ENCODE measurements around the gene SLC11A1.
A peak's percentile ranks its signal among the peaks of the same experiment; 100 is the strongest.

SLC11A1 gene

DNA sequence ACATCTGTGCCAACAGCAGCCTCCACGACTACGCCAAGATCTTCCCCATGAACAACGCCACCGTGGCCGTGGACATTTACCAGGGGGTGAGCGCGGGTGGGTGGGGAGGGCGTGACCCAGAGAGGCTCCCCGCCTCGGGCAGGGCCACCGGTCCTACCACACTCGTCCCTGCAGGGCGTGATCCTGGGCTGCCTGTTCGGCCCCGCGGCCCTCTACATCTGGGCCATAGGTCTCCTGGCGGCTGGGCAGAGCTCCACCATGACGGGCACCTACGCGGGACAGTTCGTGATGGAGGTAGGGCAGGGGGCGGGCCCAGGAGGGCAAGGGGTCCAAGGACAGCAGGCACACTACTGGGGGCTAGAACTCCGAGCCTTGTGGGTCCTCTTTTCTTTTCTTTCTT is 9.1 kb downstream of the SLC11A1 start:
- intact Hi-C loops (cut with DNase I; ENCODE audit: low total_unique reads) = no loop called here
- peaks cover 0 to 17% (median 9%) of the 10 kb centered on the region in 4 donors for H3K4me1 ChIP-seq
- no peaks in the 10 kb centered on the region for H3K36me3 ChIP-seq

DNA sequence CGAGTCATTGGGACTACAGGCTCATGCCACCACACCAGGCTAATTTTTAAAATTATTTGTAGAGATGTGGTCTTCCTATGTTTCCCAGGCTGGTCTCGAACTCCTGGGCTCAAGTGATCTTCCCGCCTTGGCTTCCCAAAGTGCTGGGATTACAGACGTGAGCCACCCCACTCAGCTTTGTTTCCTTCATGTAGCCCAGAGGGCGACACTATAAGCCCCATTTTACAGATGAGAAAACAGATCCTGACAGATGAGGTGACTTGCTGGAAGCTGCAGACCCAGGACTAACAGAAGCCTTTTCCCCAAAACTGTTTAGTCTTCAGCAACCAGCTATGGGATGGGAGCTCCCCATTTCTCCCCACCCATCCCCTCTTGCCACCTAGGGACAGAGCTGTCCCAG is 10.4 kb downstream of the SLC11A1 start:
- Histone ChIP-seq H3K4me3 (no peak overlapping the region), H3K36me3 (no peaks in the 10 kb centered on the region), H3K9me3 (no peaks in the 10 kb centered on the region), H3K4me1 (peaks cover 0 to 19% (median 10%) of the 10 kb centered on the region in 4 donors), H3K27me3 (peaks cover 0 to 4% of the 10 kb centered on the region in 2 donors), H3K27ac (no peak overlapping the region)
- TF ChIP-seq, protein P1, sequence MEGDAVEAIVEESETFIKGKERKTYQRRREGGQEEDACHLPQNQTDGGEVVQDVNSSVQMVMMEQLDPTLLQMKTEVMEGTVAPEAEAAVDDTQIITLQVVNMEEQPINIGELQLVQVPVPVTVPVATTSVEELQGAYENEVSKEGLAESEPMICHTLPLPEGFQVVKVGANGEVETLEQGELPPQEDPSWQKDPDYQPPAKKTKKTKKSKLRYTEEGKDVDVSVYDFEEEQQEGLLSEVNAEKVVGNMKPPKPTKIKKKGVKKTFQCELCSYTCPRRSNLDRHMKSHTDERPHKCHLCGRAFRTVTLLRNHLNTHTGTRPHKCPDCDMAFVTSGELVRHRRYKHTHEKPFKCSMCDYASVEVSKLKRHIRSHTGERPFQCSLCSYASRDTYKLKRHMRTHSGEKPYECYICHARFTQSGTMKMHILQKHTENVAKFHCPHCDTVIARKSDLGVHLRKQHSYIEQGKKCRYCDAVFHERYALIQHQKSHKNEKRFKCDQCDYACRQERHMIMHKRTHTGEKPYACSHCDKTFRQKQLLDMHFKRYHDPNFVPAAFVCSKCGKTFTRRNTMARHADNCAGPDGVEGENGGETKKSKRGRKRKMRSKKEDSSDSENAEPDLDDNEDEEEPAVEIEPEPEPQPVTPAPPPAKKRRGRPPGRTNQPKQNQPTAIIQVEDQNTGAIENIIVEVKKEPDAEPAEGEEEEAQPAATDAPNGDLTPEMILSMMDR (IDR thresholded peaks at IDR 0.05) = no peak
- intact Hi-C loops (cut with DNase I; ENCODE audit: low total_unique reads) = no loop called here
- DNase-seq = no peak

More for the DNA sequence above, 9.1 kb downstream of the SLC11A1 start:
- TF ChIP-seq, protein P1 (IDR thresholded peaks at IDR 0.05) = no peak
- no peak for DNase-seq
- no peak overlapping the region for H3K27ac ChIP-seq
- no peak overlapping the region for H3K4me3 ChIP-seq
- H3K9me3 ChIP-seq = no peaks in the 10 kb centered on the region
- H3K27me3 ChIP-seq = peaks cover 0 to 5% of the 10 kb centered on the region in 2 donors

DNA sequence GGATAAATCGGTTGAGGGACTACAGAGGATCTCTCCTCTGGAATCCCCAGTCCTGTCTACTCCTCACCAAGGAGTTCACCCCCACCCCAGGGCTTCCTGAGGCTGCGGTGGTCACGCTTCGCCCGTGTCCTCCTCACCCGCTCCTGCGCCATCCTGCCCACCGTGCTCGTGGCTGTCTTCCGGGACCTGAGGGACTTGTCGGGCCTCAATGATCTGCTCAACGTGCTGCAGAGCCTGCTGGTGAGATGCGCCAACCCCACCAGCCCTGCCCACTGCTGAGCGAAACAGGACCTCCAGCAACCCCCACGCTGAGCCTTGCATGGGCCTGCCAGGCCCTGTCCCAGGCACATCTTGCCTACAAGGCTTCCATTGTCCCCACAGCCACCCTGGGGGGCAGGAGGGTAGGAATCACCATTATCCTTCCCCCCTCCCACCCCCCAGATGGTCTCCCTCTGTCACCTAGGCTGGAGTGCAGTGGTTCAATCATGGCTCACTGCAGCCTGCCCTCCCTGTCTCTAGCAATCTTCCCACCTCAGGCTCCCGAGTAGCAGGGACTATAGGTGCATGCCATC is 10.9 kb downstream of the SLC11A1 start:
- Histone ChIP-seq H3K36me3 (no peaks in the 10 kb centered on the region), H3K4me1 (peaks cover 0 to 15% (median 8%) of the 10 kb centered on the region in 4 donors), H3K4me3 (no peak overlapping the region), H3K27ac (no peak overlapping the region), H3K27me3 (no peaks in the 10 kb centered on the region), H3K9me3 (no peaks in the 10 kb centered on the region)
- no peak for DNase-seq
- TF ChIP-seq, protein P1 (IDR thresholded peaks at IDR 0.05) = no peak
- intact Hi-C loops (cut with DNase I; ENCODE audit: low total_unique reads) = no loop called here

- intact Hi-C loops (cut with DNase I; ENCODE audit: low total_unique reads) = loop anchor here (2.0 kb wide), 1 partner anchor 91 kb away; no protein-coding TSS in a partner anchor
- peaks cover 0 to 16% (median 9%) of the 10 kb centered on the region in 4 donors for H3K4me1 ChIP-seq
- H3K27ac ChIP-seq = no peak overlapping the region
- no peaks in the 10 kb centered on the region for H3K27me3 ChIP-seq
- no peaks in the 10 kb centered on the region for H3K36me3 ChIP-seq
- no peak overlapping the region for H3K4me3 ChIP-seq
- TF ChIP-seq, protein P1 (IDR thresholded peaks at IDR 0.05) = no peak
- DNase-seq = no peak
- no peaks in the 10 kb centered on the region for H3K9me3 ChIP-seq
These were observed 11.7 kb downstream of the SLC11A1 start for GRCh38 chr2:218393750-218394290.

- intact Hi-C loops (cut with DNase I; ENCODE audit: low total_unique reads) = loop anchor here (2.0 to 5.0 kb wide), 2 partner anchors 92 to 107 kb away; no protein-coding TSS in a partner anchor
- Histone ChIP-seq H3K27ac (peak overlapping the region in 1 of 2 donors; percentile 100), H3K4me3 (no peak overlapping the region), H3K4me1 (peaks cover 0 to 16% (median 9%) of the 10 kb centered on the region in 4 donors), H3K36me3 (no peaks in the 10 kb centered on the region), H3K9me3 (no peaks in the 10 kb centered on the region), H3K27me3 (no peaks in the 10 kb centered on the region)
- TF ChIP-seq, protein P1 (IDR thresholded peaks at IDR 0.05) = no peak
- DNase-seq = peak in 1 of 2 donors; percentile 28
These were observed 12.4 kb downstream of the SLC11A1 start for GRCh38 chr2:218394298-218395089.
